GM10248 (cell line): ENCODE results near the gene ST6GALNAC3.

Experiments
- CTCF ChIA-PET: fragments of 300-600 bp; sonication (Branson Sonifier 250); formaldehyde crosslinking; extraction: SDS; loops from one replicate; lab custom pipeline; 2021; ENCODE audit warnings: antibody characterized with exemption; lab: Yijun Ruan, JAX
- POLR2A ChIA-PET: fragments of 350-650 bp; sonication (Branson Sonifier 250); formaldehyde crosslinking; extraction: SDS; loops from one replicate; lab custom pipeline; 2020; ENCODE audit warnings: antibody characterized with exemption; lab: Yijun Ruan, JAX
- DNase-seq: peaks from one replicate; pipeline ENCODE4 v3.0.0; 2012; ENCODE audit errors: extremely low spot score
- TF ChIP-seq, protein P1 (sequence below): IDR thresholded peaks from 2 replicates; pipeline ENCODE4 v1.5.1; 2012; ENCODE audit warnings: mild to moderate bottlenecking, low read depth; ENCODE audit errors: extremely low read depth, missing control alignments, control extremely low read depth

Gene ST6GALNAC3

DNA sequence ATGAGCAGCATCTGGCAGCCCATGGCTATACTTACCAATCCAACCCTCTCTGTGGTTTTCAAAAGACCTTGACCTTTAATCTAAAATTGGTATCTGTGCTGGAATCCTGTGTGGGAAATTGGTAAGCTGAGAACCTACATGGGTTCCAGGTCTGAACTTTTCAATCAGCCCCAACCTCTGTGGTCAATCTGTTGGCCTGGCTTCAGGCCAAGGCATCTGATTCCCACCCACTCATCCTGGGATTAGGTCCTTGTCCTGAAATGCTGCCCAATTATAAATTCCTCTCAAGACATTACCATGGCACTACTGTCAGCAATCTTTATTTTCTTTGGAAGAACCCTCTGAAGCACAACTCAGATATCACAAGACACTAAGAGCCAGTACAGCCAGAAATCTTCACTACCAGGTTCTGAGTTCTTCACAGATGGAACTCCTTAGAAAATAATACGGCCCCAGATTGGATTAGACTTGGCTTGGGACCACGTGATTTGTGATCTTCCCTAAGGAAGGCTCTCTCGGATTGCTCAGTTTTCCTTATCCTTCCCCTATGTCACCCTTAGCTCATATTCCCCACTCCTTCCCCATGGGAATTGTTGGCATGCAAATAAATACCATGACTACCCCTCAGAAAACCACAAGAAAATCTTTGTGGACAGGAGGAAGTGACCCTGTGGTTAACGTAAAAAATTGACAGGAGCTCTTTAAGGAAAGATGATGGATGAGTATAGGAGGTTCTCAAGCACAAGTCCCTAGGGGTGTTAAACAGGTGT, 584.8 kb downstream of the ST6GALNAC3 start:
- ChIA-PET POLR2A (no interaction called here), CTCF (interaction anchor here (1.5 kb wide), 1 partner anchor 10 kb away, joined by 3 read pairs; no protein-coding TSS in a partner anchor)
- TF ChIP-seq, protein P1, sequence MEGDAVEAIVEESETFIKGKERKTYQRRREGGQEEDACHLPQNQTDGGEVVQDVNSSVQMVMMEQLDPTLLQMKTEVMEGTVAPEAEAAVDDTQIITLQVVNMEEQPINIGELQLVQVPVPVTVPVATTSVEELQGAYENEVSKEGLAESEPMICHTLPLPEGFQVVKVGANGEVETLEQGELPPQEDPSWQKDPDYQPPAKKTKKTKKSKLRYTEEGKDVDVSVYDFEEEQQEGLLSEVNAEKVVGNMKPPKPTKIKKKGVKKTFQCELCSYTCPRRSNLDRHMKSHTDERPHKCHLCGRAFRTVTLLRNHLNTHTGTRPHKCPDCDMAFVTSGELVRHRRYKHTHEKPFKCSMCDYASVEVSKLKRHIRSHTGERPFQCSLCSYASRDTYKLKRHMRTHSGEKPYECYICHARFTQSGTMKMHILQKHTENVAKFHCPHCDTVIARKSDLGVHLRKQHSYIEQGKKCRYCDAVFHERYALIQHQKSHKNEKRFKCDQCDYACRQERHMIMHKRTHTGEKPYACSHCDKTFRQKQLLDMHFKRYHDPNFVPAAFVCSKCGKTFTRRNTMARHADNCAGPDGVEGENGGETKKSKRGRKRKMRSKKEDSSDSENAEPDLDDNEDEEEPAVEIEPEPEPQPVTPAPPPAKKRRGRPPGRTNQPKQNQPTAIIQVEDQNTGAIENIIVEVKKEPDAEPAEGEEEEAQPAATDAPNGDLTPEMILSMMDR, result no peak
- no peak for DNase-seq

DNA sequence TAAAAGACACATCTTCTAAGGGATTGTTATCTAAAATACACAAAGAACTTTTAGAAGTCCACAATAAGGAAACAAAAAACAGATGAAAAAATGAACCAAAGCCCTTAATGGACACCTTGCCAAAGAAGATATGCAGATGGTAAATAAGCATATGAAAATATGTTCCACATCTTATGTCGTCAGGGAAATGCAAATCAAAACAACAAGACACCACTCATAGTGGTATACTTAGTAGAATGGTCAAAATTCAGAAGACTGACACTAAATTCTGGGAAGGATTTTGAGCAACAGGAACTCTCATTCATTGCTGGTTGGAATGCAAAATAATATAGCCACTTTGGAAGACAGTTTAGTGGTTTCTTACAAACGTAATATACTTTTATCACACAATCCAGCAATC, 587.0 kb downstream of the ST6GALNAC3 start:
- ChIA-PET CTCF (no interaction called here), POLR2A (no interaction called here)
- DNase-seq, result no peak
- TF ChIP-seq, protein P1, result no peak

DNA sequence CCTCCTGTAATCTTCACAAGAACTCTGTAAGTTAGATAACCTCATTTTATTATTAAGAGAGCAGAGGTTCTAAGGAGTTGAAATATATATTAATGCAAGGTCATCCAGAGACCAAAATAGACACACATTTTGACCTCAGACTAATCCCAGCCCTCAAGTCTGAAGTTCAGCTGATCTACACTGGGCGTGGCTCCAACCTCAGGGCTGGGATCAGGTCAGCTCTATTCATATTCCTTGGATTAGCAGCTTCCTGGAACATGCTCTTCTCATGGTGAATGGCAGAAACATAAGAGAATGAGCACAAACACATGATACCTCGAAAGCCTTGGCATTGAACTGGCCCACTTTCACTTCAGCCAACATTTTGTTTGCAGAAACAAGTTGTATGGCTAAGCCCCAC, 592.0 kb downstream of the ST6GALNAC3 start:
- TF ChIP-seq, protein P1, result no peak
- DNase-seq, result no peak
- POLR2A ChIA-PET, result no interaction called here
- CTCF ChIA-PET, result no interaction called here

DNA sequence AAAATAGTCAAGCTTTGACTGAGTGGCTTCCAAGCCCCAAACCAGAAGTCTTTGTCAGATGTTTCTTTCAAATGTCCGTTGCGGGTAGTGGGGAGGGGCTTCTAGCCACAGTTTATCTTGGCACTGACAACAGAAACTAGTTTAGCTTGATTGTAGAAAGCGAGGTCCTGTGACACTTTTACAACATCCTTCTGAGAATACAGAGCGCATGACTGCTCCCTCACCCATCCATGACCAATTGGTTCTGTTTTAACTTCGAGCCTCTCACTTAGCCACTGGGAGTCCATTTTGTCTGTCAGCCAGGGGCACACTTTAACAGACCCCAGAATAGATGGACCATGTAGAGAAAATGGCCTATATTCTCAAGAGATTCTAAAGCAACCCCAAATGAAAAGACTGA, 593.5 kb downstream of the ST6GALNAC3 start:
- TF ChIP-seq, protein P1, result no peak
- CTCF ChIA-PET, result no interaction called here
- DNase-seq, result no peak
- POLR2A ChIA-PET, result no interaction called here

DNA sequence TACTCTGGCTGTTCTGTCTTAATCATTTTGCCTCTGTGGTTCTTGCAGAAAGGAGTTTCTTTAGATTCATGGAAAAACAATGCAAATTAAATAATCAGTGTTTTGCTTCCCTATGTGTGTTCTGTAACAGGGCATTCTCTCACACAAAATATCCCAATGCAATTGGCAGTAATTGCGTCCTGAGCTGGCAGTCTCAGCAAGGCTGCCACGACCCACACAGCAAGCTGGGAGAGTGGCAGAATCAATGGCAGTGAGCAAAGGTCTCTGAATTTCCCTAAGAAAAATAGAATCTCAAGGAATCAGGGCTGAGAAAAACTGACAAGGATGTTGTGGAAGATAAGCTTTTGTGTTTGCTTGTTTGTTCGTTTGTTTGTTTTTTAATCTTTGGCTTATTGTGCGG, 594.6 kb downstream of the ST6GALNAC3 start:
- TF ChIP-seq, protein P1, result no peak
- POLR2A ChIA-PET, result no interaction called here
- DNase-seq, result no peak
- CTCF ChIA-PET, result no interaction called here

DNA sequence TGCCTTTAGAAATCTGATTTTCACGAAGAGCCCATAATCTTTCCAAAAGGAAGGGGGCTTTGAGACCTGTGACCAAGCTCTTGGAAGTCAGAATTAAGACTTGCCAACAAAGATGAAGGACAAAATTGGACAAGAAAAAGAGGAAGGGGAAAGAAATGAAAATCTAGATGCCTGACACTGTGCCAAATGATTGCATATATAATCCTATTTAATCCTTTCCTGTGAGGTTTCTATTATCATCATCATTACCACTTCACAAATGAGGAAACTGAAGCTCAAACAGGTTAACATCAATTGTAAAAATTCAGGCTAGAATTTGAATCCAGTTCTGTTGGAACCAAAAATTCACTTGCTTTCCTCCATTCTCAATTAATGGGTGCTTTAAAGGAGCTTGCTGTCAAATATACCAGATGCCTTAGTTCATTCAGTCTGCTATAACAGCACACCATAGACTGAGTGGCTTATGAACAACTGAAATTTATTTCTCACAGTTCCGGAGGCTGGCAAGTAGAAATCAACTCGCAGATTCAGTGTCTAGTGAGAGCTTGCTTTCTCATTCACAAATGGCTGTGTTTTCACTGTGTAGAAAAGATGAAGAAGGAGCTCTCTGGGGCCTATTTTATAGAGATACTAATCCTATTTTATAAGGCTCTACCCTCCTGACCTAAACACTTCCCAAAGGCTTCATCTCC, 595.2 kb downstream of the ST6GALNAC3 start:
- no peak for DNase-seq
- CTCF ChIA-PET, result interaction anchor here (0.8 kb wide), 1 partner anchor 10 kb away, joined by 3 read pairs; no protein-coding TSS in a partner anchor
- TF ChIP-seq, protein P1, result no peak
- POLR2A ChIA-PET, result no interaction called here
